ENCODE measurements around the gene IDH3A.

Gene IDH3A

DNA sequence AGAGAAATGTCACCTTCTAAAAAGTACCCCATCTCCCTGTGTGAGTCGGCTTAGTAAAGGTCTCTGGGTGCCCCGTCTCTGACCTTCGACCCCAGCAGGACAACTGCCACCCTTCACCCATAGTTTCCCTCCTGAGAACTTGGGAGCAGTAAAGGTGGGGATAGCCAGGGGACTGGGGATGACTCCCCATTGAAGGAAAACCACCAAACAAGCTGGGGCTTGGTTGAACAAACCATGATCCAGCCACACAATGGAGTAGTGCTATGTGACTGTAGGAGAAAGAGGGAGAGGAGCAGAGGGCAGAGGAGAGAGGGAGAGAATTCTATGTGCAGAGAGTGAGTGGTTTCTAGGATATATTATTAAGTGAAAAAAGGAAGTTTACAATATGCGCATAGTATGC is 33.7 kb downstream of the IDH3A start:
- peaks cover 23% of the 10 kb centered on the region for H3K27me3 Mint-ChIP-seq
- DNase-seq: no peak
- CTCF ChIA-PET: interaction anchor here (1.3 to 4.1 kb wide), 2 partner anchors 12 to 69 kb away, joined by 3 to 17 read pairs; no protein-coding TSS in a partner anchor
- H3K9me3 Mint-ChIP-seq: peaks cover 3% of the 10 kb centered on the region
- no peak overlapping the region for H3K27ac Mint-ChIP-seq
- peaks cover 1% of the 10 kb centered on the region for H3K36me3 Mint-ChIP-seq
- no peak overlapping the region for H3K4me3 Mint-ChIP-seq
- no peaks in the 10 kb centered on the region for H3K4me1 Mint-ChIP-seq

DNA sequence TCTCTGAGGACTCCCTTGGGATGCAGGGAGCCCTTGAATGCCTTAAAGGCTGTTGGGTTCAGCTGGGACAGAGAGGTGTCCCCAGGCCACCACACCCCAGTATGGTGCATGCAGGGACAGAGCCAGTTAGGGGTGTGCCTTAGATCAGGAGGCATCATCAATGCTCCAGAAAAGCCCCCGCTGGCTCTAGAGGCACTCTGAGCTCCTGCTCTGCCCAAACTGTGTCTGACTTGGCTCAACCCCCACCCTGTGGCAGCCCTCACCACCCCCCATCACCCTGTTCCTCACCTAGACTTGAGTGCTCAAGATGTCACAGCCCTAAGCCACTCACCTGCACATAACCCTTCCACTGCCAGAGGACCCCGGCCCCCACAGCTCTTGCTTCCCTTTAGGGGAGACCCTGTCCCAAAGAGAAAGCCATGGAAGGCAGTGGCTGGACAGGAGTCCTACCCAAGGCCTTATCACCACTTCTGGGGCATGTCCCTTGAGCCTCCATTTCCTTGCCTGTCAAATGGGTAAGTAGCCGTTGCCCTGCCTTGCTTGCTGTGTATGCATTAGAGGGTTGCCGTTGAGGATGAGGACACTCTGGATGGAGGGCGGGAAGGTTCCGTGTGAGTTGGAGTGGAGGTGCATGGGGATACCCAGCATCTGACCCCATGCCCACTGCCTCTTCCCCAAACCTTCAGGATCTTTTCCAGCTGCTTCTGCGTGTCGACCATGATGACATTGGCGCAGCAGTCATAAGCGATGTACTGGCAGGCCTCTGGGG is 43.8 kb downstream of the IDH3A start:
- Mint-ChIP-seq H3K36me3 (no peaks in the 10 kb centered on the region), H3K27me3 (peaks cover 22% of the 10 kb centered on the region), H3K4me3 (no peak overlapping the region), H3K4me1 (no peaks in the 10 kb centered on the region), H3K27ac (no peak overlapping the region), H3K9me3 (no peaks in the 10 kb centered on the region)
- CTCF ChIA-PET: interaction anchor here (5.0 to 9.3 kb wide), 4 partner anchors 15 to 82 kb away, joined by 35 to 176 read pairs (median 91); partner anchors contain the start of gene CIB2
- DNase-seq: no peak

DNA sequence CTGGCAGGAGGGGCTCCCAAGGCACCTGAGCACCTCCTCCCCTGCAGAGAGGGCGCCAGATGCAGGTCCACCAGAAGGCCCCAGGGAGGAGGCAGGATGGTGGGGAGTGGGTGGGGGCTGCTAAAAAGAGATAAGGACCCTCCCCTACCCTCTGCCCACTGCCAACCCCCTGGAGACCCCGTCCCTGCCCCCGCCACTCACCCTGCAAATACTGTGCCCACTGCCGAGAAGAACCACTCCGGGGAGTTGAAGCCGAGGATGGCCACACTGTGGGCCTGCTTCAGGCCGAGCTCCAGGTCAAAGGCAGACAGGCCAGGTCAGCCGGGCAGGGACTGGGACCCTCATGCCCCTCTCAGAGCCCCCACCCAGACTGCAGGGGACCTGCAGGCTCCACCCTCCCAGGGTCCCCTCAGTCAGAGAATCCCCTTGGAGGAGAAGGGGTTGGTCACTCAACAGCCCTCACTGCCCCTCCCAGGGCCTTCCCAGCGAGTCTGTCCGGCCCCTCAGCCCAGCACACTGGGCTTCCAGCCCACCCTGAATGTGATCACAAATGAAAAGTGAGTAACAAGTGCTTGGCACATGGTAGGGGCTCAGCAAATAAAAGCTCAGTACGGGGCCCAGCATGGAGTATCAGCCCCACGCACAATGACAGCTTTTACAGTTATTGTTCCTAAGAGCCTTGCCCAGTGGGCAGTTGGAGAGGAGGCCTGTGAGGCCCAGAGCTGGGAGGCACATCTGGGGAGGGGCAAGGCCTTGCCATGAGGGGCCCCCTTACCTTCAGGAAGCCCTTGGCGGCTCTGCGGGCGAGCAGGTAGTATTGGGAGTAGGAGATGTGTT is 44.8 kb downstream of the IDH3A start:
- Mint-ChIP-seq H3K9me3 (no peaks in the 10 kb centered on the region), H3K27ac (no peak overlapping the region), H3K36me3 (no peaks in the 10 kb centered on the region), H3K4me3 (no peak overlapping the region), H3K27me3 (peaks cover 24% of the 10 kb centered on the region), H3K4me1 (no peaks in the 10 kb centered on the region)
- no peak for DNase-seq
- CTCF ChIA-PET: interaction anchor here (0.7 to 9.3 kb wide), 13 partner anchors 9 to 235 kb away, joined by 3 to 176 read pairs (median 18); partner anchors contain the start of genes CIB2 and IDH3A

DNA sequence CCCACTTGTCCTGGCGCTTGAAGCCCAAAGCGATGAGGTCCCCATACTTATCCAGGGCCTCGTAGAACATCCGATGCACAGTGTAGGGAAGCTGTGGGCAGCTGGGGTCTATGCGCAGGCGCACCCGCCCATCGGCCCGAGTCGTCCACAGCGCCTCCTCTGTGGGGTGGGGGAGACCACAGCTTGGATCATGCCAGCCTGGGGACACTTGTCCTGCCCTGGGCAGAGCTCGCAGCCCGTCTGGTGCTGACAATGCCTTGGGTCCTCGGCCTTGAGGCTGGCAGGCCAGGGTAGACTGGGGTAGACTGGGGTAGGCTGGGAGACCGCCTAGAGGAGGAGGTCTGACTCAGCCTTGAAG is 45.4 kb downstream of the IDH3A start:
- H3K27me3 Mint-ChIP-seq: peaks cover 26% of the 10 kb centered on the region
- H3K27ac Mint-ChIP-seq: no peak overlapping the region
- CTCF ChIA-PET: interaction anchor here (0.7 to 9.3 kb wide), 19 partner anchors 10 to 235 kb away, joined by 3 to 176 read pairs (median 11); partner anchors contain the start of genes CIB2 and IDH3A
- DNase-seq: no peak
- no peaks in the 10 kb centered on the region for H3K9me3 Mint-ChIP-seq
- H3K36me3 Mint-ChIP-seq: no peaks in the 10 kb centered on the region
- no peaks in the 10 kb centered on the region for H3K4me1 Mint-ChIP-seq
- no peak overlapping the region for H3K4me3 Mint-ChIP-seq

DNA sequence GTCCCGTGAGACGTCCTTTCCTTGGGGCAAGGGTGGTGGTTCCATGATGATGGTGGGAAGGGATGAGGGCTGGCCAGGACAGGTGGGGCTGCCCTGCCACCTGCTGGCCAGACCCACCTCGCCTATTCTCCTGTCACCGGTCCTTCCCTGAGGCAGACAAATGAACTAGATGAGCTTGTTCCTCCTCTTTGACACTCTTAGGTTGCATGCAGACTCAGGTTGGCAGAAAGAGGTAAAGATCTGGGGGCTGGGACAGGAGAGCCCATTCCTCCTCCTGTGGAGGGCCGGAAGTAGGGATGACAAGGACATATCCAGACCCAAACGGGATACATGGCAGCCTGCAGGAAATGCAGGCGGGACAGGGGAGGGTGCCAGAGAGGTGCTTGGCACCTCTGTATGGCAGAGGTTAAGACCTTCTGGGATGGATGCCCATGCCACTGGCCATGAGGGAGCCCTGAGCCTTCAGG is 46.6 kb downstream of the IDH3A start:
- no peaks in the 10 kb centered on the region for H3K36me3 Mint-ChIP-seq
- peaks cover 36% of the 10 kb centered on the region for H3K27me3 Mint-ChIP-seq
- H3K4me3 Mint-ChIP-seq: no peak overlapping the region
- no peaks in the 10 kb centered on the region for H3K4me1 Mint-ChIP-seq
- DNase-seq: peak; percentile 63
- no peak overlapping the region for H3K27ac Mint-ChIP-seq
- CTCF ChIA-PET: interaction anchor here (0.6 to 9.3 kb wide), 36 partner anchors 10 to 285 kb away, joined by 3 to 176 read pairs (median 7); partner anchors contain the start of genes CIB2, DNAJA4 and IDH3A
- H3K9me3 Mint-ChIP-seq: no peaks in the 10 kb centered on the region

DNA sequence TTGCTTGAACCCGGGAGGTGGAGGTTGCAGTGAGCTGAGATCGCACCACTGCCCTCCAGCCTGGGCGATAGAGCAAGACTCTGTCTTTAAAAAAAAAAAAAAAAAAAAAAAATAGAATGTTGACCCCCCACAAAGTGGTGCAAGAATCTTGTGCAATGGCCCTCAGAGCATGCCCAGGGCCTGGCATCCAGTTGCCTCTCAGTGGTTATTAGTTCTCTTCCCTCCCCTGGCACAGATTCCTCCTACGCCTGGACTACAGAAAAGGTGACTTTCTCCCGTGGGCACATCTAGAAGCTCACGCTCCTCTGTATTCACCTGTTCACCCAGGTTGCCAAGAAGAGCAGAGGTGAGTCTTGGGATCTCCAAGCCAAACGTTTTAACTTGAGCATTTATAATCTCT is 48.5 kb downstream of the IDH3A start:
- Mint-ChIP-seq H3K27me3 (peaks cover 37% of the 10 kb centered on the region), H3K27ac (no peak overlapping the region), H3K9me3 (no peaks in the 10 kb centered on the region), H3K36me3 (no peaks in the 10 kb centered on the region), H3K4me3 (no peak overlapping the region), H3K4me1 (no peaks in the 10 kb centered on the region)
- CTCF ChIA-PET: interaction anchor here (1.1 to 9.3 kb wide), 6 partner anchors 20 to 230 kb away, joined by 3 to 176 read pairs (median 20); partner anchors contain the start of gene CIB2
- DNase-seq: no peak

DNA sequence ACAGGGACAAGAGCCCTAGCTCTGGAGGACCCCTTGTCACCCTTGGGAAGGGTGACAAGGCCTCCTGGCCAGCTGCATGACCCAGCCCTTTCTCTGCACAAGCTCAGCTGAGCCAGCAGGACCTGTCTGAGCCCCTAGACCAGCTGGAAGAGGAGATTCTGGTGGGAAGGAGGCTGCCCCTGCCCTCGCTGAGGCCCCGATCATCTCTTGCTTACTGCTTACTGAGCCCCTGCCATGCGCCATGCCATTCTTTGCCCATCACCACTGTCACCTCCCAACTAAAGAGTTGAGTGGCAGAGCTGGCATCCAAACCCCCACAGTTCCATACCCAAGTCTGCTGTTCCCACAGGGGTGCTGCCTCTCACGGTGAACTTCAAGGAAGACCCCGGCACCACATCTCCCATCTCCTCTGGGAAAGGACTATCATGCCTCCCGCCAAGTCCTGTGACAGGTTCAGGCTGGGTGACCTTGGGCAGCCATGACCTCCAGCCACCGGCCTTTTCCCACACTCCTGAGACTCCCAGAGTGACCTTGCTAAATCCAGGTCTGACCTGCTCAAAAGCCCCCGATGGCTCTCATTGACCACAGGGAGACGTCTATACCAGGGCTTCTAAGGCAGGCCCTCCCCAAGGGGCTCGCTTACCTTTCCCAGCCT is 51.2 kb downstream of the IDH3A start:
- no peak for DNase-seq
- no peak overlapping the region for H3K27ac Mint-ChIP-seq
- CTCF ChIA-PET: interaction anchor here (1.1 to 9.3 kb wide), 3 partner anchors 42 to 89 kb away, joined by 4 to 125 read pairs (median 10); partner anchors contain the start of gene CIB2
- no peaks in the 10 kb centered on the region for H3K9me3 Mint-ChIP-seq
- no peaks in the 10 kb centered on the region for H3K4me1 Mint-ChIP-seq
- H3K27me3 Mint-ChIP-seq: peaks cover 52% of the 10 kb centered on the region
- H3K4me3 Mint-ChIP-seq: no peak overlapping the region
- H3K36me3 Mint-ChIP-seq: no peaks in the 10 kb centered on the region

DNA sequence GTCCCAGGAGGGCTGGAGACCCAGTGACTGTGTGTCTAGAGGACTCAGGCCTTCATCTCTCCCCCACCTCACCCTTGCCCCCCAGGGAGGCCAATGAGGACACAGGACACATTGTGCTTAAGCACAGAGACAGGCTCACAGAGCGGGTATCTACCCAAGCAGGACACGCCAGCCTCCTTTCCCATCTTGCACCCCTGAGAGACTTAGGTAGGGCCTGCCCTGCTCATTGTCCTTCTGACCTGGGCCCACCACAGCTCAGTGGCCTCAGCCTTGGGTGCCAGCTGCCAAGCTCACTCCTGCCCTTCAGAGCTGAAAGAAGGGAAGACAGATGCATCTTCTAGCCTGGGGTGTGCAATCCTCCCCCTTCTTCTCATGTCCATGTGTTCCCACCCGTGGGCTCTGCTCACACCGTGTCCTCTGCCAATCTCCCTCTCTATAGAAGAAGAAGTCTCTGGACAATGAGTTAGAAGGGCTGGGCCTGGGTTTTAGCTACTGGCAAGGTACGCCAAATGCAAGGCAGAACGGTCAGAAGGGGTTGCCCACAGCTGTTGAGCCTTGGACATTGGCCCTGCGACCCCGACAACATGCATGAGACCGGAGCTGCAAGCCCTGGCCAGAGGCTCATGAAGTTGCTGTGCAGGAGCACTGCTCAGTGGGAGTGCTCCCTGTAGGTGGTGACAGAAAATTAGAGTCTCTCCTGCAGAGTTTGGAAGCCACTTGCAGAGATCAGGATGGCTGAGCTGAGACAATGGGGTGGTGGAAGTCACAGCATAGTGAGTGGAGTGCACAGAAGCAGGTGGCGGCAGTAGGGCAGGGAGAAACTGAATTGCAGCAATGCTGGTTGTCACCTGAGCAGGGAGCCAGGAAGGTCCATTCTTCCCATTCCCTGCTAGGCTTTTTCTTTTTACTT is 52.4 kb downstream of the IDH3A start:
- no peaks in the 10 kb centered on the region for H3K9me3 Mint-ChIP-seq
- H3K36me3 Mint-ChIP-seq: no peaks in the 10 kb centered on the region
- CTCF ChIA-PET: interaction anchor here (1.1 to 9.3 kb wide), 4 partner anchors 38 to 90 kb away, joined by 4 to 125 read pairs (median 7); partner anchors contain the start of gene CIB2
- H3K27me3 Mint-ChIP-seq: peaks cover 56% of the 10 kb centered on the region
- H3K4me1 Mint-ChIP-seq: no peaks in the 10 kb centered on the region
- H3K27ac Mint-ChIP-seq: no peak overlapping the region
- H3K4me3 Mint-ChIP-seq: no peak overlapping the region
- no peak for DNase-seq

DNA sequence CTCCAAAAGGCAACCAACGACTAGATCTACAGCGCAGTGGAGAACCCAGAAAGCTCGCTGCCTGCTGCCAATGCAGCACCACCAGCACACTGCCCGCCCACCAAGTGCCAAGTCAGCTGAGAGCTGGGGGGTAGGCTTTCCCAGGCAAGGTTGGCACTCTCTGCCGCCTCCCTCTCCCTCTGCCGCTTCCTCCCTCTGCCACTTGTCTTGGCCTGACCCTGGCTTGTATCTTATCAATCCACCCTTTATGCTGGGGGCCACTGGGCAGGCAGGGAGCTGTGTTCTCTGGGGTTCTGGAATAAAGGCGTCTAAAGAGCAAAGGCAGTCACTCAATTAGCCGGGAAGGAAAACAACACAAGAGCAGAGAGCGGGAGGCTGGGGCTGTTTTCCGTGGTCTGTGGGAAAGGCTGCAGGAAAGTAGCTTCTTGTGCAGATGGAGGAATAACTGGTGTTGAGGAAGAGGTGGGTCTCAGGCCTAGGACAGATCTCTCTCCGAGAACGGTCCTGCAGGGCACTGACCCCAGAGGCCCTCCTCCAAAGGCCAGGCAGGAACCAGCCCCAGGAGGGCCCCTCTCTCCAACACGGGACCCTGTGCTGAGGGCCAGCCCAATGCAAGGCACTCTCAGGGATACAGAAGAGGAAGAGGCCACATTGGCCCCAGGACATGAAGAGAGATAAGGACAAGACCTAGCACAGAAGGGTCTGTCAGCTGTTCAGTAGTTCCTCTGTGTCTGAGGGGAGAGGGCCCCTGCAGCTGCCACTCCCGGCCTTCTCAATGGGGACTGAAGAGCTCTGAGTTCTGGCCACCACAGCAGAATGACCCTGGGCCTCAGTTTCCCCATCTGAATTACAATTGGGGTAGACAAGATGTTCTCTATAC is 54.4 kb downstream of the IDH3A start:
- Mint-ChIP-seq H3K36me3 (no peaks in the 10 kb centered on the region), H3K27ac (no peak overlapping the region), H3K4me1 (no peaks in the 10 kb centered on the region), H3K4me3 (no peak overlapping the region), H3K27me3 (peaks cover 57% of the 10 kb centered on the region), H3K9me3 (no peaks in the 10 kb centered on the region)
- CTCF ChIA-PET: interaction anchor here (0.9 to 6.2 kb wide), 5 partner anchors 8 to 237 kb away, joined by 3 to 31 read pairs (median 4); no protein-coding TSS in a partner anchor
- no peak for DNase-seq

DNA sequence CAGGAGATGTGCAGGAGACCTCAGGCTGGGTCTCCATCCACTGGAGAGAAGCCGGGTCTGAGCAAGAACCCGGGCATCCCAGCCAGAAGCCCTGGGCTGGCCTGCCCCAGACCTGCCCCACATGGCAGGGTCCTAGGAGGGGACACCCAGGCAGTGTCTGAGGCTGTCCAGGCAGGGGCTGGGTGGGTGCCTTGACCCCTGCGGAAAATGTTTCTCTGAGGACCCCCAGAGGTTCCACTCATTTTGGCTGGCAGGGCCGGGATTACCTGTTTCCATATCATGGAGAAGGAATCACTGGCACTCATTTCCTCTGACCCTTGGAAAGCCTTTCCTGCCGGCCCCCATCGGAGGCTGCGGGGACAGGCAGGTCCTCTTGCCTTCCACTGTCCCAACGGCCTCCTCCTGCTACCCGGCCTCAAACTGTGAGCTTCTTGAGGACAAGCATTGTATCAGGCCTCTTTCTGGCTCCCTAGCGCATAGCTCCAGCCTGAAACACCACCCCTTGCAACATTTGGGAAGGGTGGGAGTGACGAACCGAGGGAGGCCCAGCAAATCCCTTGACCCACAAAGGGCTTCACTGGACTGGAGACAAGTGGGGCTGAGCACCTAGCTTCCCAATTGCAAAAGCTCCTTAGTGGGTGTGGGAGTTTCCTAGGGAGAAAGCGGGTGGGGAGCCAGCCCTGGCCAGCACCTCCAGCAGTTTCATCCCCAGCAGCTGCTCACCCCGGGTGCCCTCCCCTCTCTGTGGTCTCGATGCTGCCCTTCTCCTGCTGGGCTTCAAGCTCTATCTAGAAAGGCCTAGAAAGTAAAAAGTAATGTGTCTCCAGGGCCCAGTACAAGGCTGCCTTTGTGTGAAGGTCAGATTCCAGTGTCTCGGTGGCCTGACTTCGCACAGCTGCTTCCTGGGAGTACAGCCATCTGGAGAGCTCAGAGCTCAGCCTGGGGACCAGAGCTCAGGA is 55.5 kb downstream of the IDH3A start:
- no peaks in the 10 kb centered on the region for H3K36me3 Mint-ChIP-seq

DNA sequence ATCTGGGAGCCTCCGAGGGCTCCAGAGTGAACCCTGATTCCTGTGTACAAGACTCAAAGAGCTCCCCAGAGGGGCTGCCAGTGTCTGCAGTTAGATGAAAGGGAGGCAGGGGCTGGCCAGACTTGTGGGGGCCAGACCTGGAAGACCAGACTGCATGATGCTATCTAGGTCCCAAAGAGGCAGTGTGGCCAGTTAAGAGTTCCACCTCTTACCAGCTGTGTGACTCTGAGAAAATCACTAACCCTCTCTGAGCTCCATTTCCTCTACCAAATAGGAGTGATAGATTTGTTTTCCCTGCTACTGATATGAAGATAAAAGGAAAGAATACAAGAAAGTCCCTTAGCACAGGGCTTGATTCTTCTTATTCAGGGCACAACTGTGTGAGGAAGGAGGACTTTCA is 56.2 kb downstream of the IDH3A start:
- H3K4me3 Mint-ChIP-seq: no peak overlapping the region
- CTCF ChIA-PET: interaction anchor here (1.1 to 6.2 kb wide), 3 partner anchors 10 to 94 kb away, joined by 4 to 31 read pairs (median 4); no protein-coding TSS in a partner anchor
- H3K36me3 Mint-ChIP-seq: no peaks in the 10 kb centered on the region
- no peak overlapping the region for H3K27ac Mint-ChIP-seq
- no peak for DNase-seq
- H3K27me3 Mint-ChIP-seq: peaks cover 47% of the 10 kb centered on the region
- no peaks in the 10 kb centered on the region for H3K4me1 Mint-ChIP-seq
- no peaks in the 10 kb centered on the region for H3K9me3 Mint-ChIP-seq

More for the DNA sequence above, 55.5 kb downstream of the IDH3A start:
- CTCF ChIA-PET: interaction anchor here (0.9 to 6.2 kb wide), 5 partner anchors 9 to 93 kb away, joined by 3 to 31 read pairs (median 4); no protein-coding TSS in a partner anchor
- Mint-ChIP-seq H3K27ac (no peak overlapping the region), H3K27me3 (peaks cover 53% of the 10 kb centered on the region), H3K4me3 (no peak overlapping the region), H3K4me1 (no peaks in the 10 kb centered on the region), H3K9me3 (no peaks in the 10 kb centered on the region)
- no peak for DNase-seq

All from activated naive CD4-positive, alpha-beta T cell treated with anti-CD3 and anti-CD28 coated beads, Interleukin-2, amount 10 ng/mL, durations not matched to agents 7 days and 5 days (primary cell).